ENCODE data around the gene GOLGA6D.
"Not testable (repeated sequence)": the region's sequence is repeated elsewhere in the genome, so short reads cannot be mapped to it uniquely, and the experiment has no call there.

DNA sequence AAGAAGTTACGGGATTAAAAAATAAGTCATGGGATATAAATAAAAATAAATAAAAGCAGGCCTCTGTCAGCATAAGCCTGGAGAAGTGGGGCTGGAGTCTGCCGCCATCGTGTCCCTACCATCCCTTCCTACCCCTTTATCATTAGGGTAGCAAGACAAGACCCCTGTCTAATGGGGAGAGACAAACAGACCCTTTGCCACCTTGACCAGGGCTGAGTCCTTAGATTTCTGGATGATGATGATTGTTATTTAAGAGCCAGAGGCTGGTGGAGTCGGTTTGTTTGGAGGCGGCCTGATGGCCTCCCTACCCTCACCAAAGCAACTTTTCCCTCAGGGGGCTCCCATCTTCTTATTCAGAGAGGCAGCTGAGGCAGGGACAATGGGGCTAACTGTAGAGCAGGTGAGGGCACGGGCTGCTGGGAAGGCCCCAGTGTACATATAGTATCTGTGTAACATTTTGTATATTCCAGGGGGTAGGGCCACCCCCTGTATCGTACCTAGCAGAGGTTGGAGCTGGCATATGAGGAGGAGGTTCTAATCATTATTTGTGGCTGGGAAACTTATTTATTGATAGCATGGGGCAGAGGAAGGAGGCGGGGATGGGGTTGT, 8.8 kb upstream of the GOLGA6D start:
- TF ChIP-seq, protein P1, sequence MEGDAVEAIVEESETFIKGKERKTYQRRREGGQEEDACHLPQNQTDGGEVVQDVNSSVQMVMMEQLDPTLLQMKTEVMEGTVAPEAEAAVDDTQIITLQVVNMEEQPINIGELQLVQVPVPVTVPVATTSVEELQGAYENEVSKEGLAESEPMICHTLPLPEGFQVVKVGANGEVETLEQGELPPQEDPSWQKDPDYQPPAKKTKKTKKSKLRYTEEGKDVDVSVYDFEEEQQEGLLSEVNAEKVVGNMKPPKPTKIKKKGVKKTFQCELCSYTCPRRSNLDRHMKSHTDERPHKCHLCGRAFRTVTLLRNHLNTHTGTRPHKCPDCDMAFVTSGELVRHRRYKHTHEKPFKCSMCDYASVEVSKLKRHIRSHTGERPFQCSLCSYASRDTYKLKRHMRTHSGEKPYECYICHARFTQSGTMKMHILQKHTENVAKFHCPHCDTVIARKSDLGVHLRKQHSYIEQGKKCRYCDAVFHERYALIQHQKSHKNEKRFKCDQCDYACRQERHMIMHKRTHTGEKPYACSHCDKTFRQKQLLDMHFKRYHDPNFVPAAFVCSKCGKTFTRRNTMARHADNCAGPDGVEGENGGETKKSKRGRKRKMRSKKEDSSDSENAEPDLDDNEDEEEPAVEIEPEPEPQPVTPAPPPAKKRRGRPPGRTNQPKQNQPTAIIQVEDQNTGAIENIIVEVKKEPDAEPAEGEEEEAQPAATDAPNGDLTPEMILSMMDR (IDR thresholded peaks at IDR 0.05; ENCODE audit: control extremely low read depth in 1 of 3, insufficient read depth in 1 of 3, low read depth in 1 of 3, low read length in 3 of 3) = not testable (repeated sequence)
- TF ChIP-seq EZH2 (IDR thresholded peaks at IDR 0.05; ENCODE audit: low read depth, low read length, severe bottlenecking); TBP (IDR thresholded peaks at IDR 0.05; ENCODE audit: low read depth, low read length); KDM1A (IDR thresholded peaks at IDR 0.05; ENCODE audit: borderline replicate concordance, low read length); POLR2A (IDR thresholded peaks at IDR 0.05; ENCODE audit: control extremely low read depth in 1 of 2, low read depth in 2 of 2, low read length in 2 of 2); HDAC2 (IDR thresholded peaks at IDR 0.05; ENCODE audit: borderline replicate concordance in 1 of 2, low read depth in 2 of 2, low read length in 2 of 2); RXRA (IDR thresholded peaks at IDR 0.05; ENCODE audit: insufficient read depth, low read depth, low read length); BCL11A (IDR thresholded peaks at IDR 0.05; ENCODE audit: low read depth in 2 of 2, low read length in 2 of 2); MAFK (IDR thresholded peaks at IDR 0.05; ENCODE audit: low read depth, low read length); RAD21 (IDR thresholded peaks at IDR 0.05 in 1 of 2, conservative IDR thresholded peaks at IDR 0.05 in 1 of 2; ENCODE audit: low read depth in 2 of 2, low read length in 2 of 2): not testable (repeated sequence)
- TF ChIP-seq, protein P2, sequence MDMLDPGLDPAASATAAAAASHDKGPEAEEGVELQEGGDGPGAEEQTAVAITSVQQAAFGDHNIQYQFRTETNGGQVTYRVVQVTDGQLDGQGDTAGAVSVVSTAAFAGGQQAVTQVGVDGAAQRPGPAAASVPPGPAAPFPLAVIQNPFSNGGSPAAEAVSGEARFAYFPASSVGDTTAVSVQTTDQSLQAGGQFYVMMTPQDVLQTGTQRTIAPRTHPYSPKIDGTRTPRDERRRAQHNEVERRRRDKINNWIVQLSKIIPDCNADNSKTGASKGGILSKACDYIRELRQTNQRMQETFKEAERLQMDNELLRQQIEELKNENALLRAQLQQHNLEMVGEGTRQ (IDR thresholded peaks at IDR 0.05; ENCODE audit: low read length) = not testable (repeated sequence)

Data from H1 (cell line).